Neural progenitor cell (in vitro differentiated cells): ENCODE data around the gene ZNF654. TPM values are rescaled to one million over a fixed set of nuclear protein-coding genes. Genes with fewer than 3 reads are reported as not detected.

Experiments used
- DNase-seq: peaks from one replicate; pipeline ENCODE4 v3.0.0-alpha.2; 2016; ENCODE audit warnings: low spot score
- H2AFZ ChIP-seq: fragments of 200-600 bp; sonication (generic); replicated peaks from 2 replicates; pipeline ENCODE4 v1.6.1; 2016; ENCODE audit warnings: antibody characterized with exemption
- H3F3A ChIP-seq: fragments of 200-600 bp; sonication (generic); 2 replicates; pipeline ENCODE4 v1.6.1; 2016; ENCODE audit warnings: antibody characterized with exemption, low read depth
- H3K27ac ChIP-seq: fragments of 200-600 bp; sonication (generic); 2 replicates; pipeline ENCODE4 v1.5.1; 2016; ENCODE audit warnings: mild to moderate bottlenecking
- H3K27me3 ChIP-seq: fragments of 200-600 bp; sonication (generic); 2 replicates; pipeline ENCODE4 v1.6.1; 2016; ENCODE audit warnings: mild to moderate bottlenecking, moderate library complexity
- H3K36me3 ChIP-seq: fragments of 200-600 bp; sonication (generic); 2 replicates; pipeline ENCODE4 v1.5.1; 2016
- H3K4me1 ChIP-seq: fragments of 200-600 bp; sonication (generic); 2 replicates; pipeline ENCODE4 v1.6.1; 2016; ENCODE audit warnings: mixed run types
- H3K4me2 ChIP-seq: fragments of 200-600 bp; sonication (generic); 2 replicates; pipeline ENCODE4 v1.6.1; 2016
- H3K4me3 ChIP-seq: fragments of 200-600 bp; sonication (generic); 2 replicates; pipeline ENCODE4 v1.5.1; 2016
- H3K79me2 ChIP-seq: fragments of 200-600 bp; sonication (generic); 2 replicates; pipeline ENCODE4 v1.6.1; 2016; ENCODE audit warnings: low read depth
- H3K9ac ChIP-seq: fragments of 200-600 bp; sonication (generic); 2 replicates; pipeline ENCODE4 v1.6.1; 2016
- H3K9me3 ChIP-seq: fragments of 200-600 bp; sonication (generic); 2 replicates; pipeline ENCODE4 v1.5.1; 2016; ENCODE audit warnings: low read depth
- H4K20me1 ChIP-seq: fragments of 200-600 bp; sonication (generic); 2 replicates; pipeline ENCODE4 v1.6.1; 2016; ENCODE audit warnings: low read depth
- H3K27ac Mint-ChIP-seq: 3 replicates; pipeline ENCODE4 v1.8.0; 2021; ENCODE audit warnings: mixed read lengths
- H3K27me3 Mint-ChIP-seq: 2 replicates; pipeline ENCODE4 v1.8.0; 2022; ENCODE audit warnings: low read depth, mild to moderate bottlenecking, inconsistent platforms, moderate library complexity, mixed read lengths; ENCODE audit not compliant: insufficient read depth
- H3K36me3 Mint-ChIP-seq: 3 replicates; pipeline ENCODE4 v1.8.0; 2021; ENCODE audit warnings: mixed read lengths
- H3K4me1 Mint-ChIP-seq: 3 replicates; pipeline ENCODE4 v1.8.0; 2021; ENCODE audit warnings: mixed read lengths
- H3K4me3 Mint-ChIP-seq: 3 replicates; pipeline ENCODE4 v1.8.0; 2021; ENCODE audit warnings: mild to moderate bottlenecking, moderate library complexity, mixed read lengths
- H3K9me3 Mint-ChIP-seq: 3 replicates; pipeline ENCODE4 v1.8.0; 2020; ENCODE audit warnings: mixed read lengths
- CTCF ChIP-seq: fragments of 200-600 bp; sonication (generic); IDR thresholded peaks from 2 replicates; pipeline ENCODE4 v1.5.1; 2017; ENCODE audit warnings: antibody characterized with exemption, mild to moderate bottlenecking
- EZH2 ChIP-seq: fragments of 200-600 bp; sonication (generic); IDR thresholded peaks from 2 replicates; pipeline ENCODE4 v1.6.1; 2017; ENCODE audit warnings: antibody characterized with exemption, mild to moderate bottlenecking, moderate library complexity
- EZH2phosphoT487 ChIP-seq: fragments of 200-600 bp; sonication (generic); IDR thresholded peaks from 2 replicates; pipeline ENCODE4 v1.6.1; 2017; ENCODE audit warnings: antibody characterized with exemption
- total RNA-seq: library from RNA; depleted of rRNA; stranded (reverse); fragments of >200 nt; gene quantifications from 2 replicates; pipeline ENCODE4 v1.2.3, GENCODE V29; 2015; ENCODE audit warnings: low replicate concordance

ZNF654 gene
- total RNA-seq, 1 donor from 2014 or later = 18.9 TPM

- H3K27ac ChIP-seq = no peak overlapping the region
- Mint-ChIP-seq H3K27me3 (peaks cover 2% of the 10 kb centered on the region), H3K27ac (no peak overlapping the region), H3K9me3 (no peaks in the 10 kb centered on the region), H3K36me3 (peaks cover 7% of the 10 kb centered on the region), H3K4me1 (peaks cover 2% of the 10 kb centered on the region), H3K4me3 (no peak overlapping the region)
- peaks cover 6% of the 10 kb centered on the region for H3K4me1 ChIP-seq
- no peaks in the 10 kb centered on the region for H3K36me3 ChIP-seq
- H4K20me1 ChIP-seq = peaks cover 6% of the 10 kb centered on the region
- no peak overlapping the region for H3K4me3 ChIP-seq
- H2AFZ ChIP-seq = no peak overlapping the region
- H3K79me2 ChIP-seq = peaks cover 25% of the 10 kb centered on the region
- TF ChIP-seq EZH2 (no peak), CTCF (no peak), EZH2phosphoT487 (no peak)
- H3K9me3 ChIP-seq = no peaks in the 10 kb centered on the region
- peaks cover 5% of the 10 kb centered on the region for H3F3A ChIP-seq
- no peak for DNase-seq
- H3K27me3 ChIP-seq = no peaks in the 10 kb centered on the region
- no peak overlapping the region for H3K9ac ChIP-seq
- H3K4me2 ChIP-seq = no peak overlapping the region
Observed at GRCh38 chr3:88112289-88112688, 53.2 kb downstream of the ZNF654 start.

- H3K4me1 ChIP-seq = peaks cover 6% of the 10 kb centered on the region
- no peaks in the 10 kb centered on the region for H3K9me3 Mint-ChIP-seq
- no peak overlapping the region for H3K27ac Mint-ChIP-seq
- H4K20me1 ChIP-seq = peaks cover 13% of the 10 kb centered on the region
- H2AFZ ChIP-seq = no peak overlapping the region
- peaks cover 2% of the 10 kb centered on the region for H3K27me3 Mint-ChIP-seq
- no peaks in the 10 kb centered on the region for H3K9me3 ChIP-seq
- H3K4me3 ChIP-seq = no peak overlapping the region
- H3K9ac ChIP-seq = no peak overlapping the region
- peaks cover 5% of the 10 kb centered on the region for H3F3A ChIP-seq
- DNase-seq = peak; percentile 77
- no peaks in the 10 kb centered on the region for H3K36me3 ChIP-seq
- peaks cover 10% of the 10 kb centered on the region for H3K36me3 Mint-ChIP-seq
- H3K79me2 ChIP-seq = peaks cover 31% of the 10 kb centered on the region
- no peak overlapping the region for H3K27ac ChIP-seq
- no peak overlapping the region for H3K4me3 Mint-ChIP-seq
- TF ChIP-seq CTCF (peak; percentile 72), EZH2 (no peak)
- no peaks in the 10 kb centered on the region for H3K27me3 ChIP-seq
- no peak overlapping the region for H3K4me2 ChIP-seq
- peaks cover 2% of the 10 kb centered on the region for H3K4me1 Mint-ChIP-seq
Observed at GRCh38 chr3:88113311-88114162, 54.5 kb downstream of the ZNF654 start.

GRCh38 chr3:88114878-88115549 lies 56.0 kb downstream of the ZNF654 start:
- no peak for DNase-seq
- Mint-ChIP-seq H3K27me3 (peaks cover 2% of the 10 kb centered on the region), H3K36me3 (peaks cover 10% of the 10 kb centered on the region), H3K4me3 (no peak overlapping the region), H3K9me3 (no peaks in the 10 kb centered on the region), H3K27ac (no peak overlapping the region), H3K4me1 (peaks cover 2% of the 10 kb centered on the region)
- Histone ChIP-seq H3K4me1 (peaks cover 6% of the 10 kb centered on the region), H3K27me3 (no peaks in the 10 kb centered on the region), H3K9ac (no peak overlapping the region), H3K4me3 (no peak overlapping the region), H2AFZ (no peak overlapping the region), H3K9me3 (no peaks in the 10 kb centered on the region), H3K79me2 (peaks cover 32% of the 10 kb centered on the region), H3F3A (peaks cover 5% of the 10 kb centered on the region), H3K4me2 (no peak overlapping the region), H4K20me1 (peaks cover 13% of the 10 kb centered on the region), H3K27ac (no peak overlapping the region), H3K36me3 (no peaks in the 10 kb centered on the region)
- TF ChIP-seq EZH2phosphoT487 (no peak), EZH2 (no peak), CTCF (no peak)
